Retinal pigment epithelial cell (primary cell): Measurements from ENCODE around the gene ZNF436.
A peak's percentile ranks its signal among the peaks of the same experiment; 100 is the strongest.

ENCODE experiments used
- DNase-seq: peaks from one replicate; pipeline ENCODE4 v3.0.0-alpha.2; 2010; ENCODE audit warnings: low read depth
- H3K4me3 ChIP-seq: 2 replicates; pipeline ENCODE4 v1.5.1; 2011; ENCODE audit warnings: mild to moderate bottlenecking, low read length, control low read depth, moderate library complexity
- CTCF ChIP-seq: conservative IDR thresholded peaks from 2 replicates; pipeline ENCODE4 v1.5.1; 2011; ENCODE audit warnings: low read depth, low read length, control low read depth, inconsistent platforms

Gene ZNF436

GRCh38 chr1:23403735-23404486 is 34.3 kb upstream of the ZNF436 start:
- TF ChIP-seq CTCF = peak; percentile 94
- no peak overlapping the region for H3K4me3 ChIP-seq
- DNase-seq = peak; percentile 95

- no peak for DNase-seq
Measured at GRCh38 chr1:23403355-23403734, 33.7 kb upstream of the ZNF436 start.

GRCh38 chr1:23403038-23403336 is 33.4 kb upstream of the ZNF436 start:
- no peak for TF ChIP-seq CTCF
- no peak overlapping the region for H3K4me3 ChIP-seq
- peak; percentile 41 for DNase-seq

More at GRCh38 chr1:23403355-23403734, 33.7 kb upstream of the ZNF436 start:
- TF ChIP-seq CTCF = no peak
- no peak overlapping the region for H3K4me3 ChIP-seq

GRCh38 chr1:23402286-23403037 is 32.8 kb upstream of the ZNF436 start:
- no peak for DNase-seq
- H3K4me3 ChIP-seq = no peak overlapping the region
- TF ChIP-seq CTCF = no peak

- DNase-seq = no peak
- no peak for TF ChIP-seq CTCF
- no peak overlapping the region for H3K4me3 ChIP-seq
Measured at GRCh38 chr1:23401313-23401712, 31.7 kb upstream of the ZNF436 start.

GRCh38 chr1:23400324-23401114 is 30.9 kb upstream of the ZNF436 start:
- no peak for DNase-seq
- no peak for TF ChIP-seq CTCF
- H3K4me3 ChIP-seq = no peak overlapping the region
